Panc1 (cell line): ENCODE data around the gene TAMALIN.

Experiments
- CTCF ChIP-seq: fragments of 450-650 bp; IDR thresholded peaks from 2 replicates; pipeline ENCODE4 v1.5.1; 2017; ENCODE audit warnings: mild to moderate bottlenecking
- POLR2AphosphoS5 ChIP-seq: IDR thresholded peaks from 2 replicates; pipeline ENCODE4 v1.6.1; 2012; ENCODE audit warnings: mild to moderate bottlenecking, low read depth, low read length, moderate library complexity

- TF ChIP-seq POLR2AphosphoS5 (no peak), CTCF (no peak)
These were observed 55.7 kb downstream of the TAMALIN start for GRCh38 chr12:52062167-52063081.
